NOMO-1 treated with DMSO at 0.1 percent for 48 hours (cell line): ENCODE results near the gene CFAP43.
"Not testable (repeated sequence)": the region's sequence is repeated elsewhere in the genome, so short reads cannot be mapped to it uniquely, and the experiment has no call there.

Experiments
- DNase-seq: peaks from one replicate; lab custom pipeline; 2025; ENCODE audit not compliant: unreplicated experiment; lab: John Stamatoyannopoulos, UW

CFAP43 gene

DNA sequence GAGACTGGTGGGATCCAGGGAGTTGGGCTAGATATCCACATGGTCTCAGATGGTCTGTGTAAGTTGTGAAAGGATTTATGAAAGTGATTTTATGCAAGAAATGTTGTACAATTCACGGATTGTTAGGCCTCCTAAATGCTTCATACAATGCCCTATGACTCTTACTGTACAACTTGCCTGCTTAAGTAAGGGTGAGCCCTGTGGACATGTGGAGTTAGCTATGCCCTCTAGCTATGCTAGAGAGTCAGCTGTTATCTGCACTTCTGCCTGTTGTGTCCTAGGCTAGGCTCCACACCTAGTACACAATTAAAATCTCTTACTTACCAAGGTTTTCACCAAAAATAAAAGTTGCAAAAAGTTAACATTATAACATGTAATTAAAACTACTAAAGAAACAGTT is 1.7 kb upstream of the CFAP43 start:
- no peak for DNase-seq

DNA sequence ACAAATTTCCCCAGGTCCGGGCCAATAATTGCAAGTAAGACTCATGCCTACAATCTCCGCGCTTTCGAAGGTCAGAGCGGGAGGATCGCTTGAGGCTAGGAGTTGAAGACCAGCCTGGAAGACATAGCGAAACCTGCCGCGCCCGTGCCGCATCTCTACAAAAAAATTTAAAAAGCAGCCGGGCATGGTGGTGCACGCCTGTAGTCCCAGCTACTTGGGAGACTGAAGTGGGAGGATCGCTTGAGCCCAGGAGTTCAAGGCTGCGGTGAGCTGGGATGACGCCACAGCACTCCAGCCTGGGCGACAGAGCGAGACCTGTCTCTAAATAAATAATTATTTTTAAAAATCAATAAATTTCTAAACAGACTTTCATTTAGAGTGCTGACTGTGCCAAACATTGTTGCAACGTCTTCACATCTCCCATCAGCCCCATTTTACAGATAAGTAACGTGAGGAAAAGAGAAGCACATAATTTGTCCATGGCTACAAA is 494 bp upstream of the CFAP43 start:
- no peak for DNase-seq

DNA sequence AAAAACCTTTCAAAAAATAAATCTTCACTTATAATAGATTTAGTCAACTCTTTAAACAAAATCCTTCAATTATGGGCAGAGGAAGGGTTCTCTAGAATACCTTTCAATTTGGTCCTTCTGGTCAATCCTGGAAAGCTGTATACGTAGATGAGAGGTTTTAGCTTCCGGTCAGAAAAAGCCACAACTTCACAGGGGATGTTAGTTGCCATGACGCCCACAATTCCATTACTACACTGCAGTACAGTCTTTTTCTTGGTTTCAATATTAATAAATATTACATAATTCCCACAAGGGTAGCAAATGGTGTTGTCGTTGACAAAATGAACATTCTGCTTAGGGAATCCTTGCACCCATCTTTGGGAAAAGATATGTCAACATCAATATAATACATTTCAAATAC is 1.7 kb downstream of the CFAP43 start:
- DNase-seq, result no peak

DNA sequence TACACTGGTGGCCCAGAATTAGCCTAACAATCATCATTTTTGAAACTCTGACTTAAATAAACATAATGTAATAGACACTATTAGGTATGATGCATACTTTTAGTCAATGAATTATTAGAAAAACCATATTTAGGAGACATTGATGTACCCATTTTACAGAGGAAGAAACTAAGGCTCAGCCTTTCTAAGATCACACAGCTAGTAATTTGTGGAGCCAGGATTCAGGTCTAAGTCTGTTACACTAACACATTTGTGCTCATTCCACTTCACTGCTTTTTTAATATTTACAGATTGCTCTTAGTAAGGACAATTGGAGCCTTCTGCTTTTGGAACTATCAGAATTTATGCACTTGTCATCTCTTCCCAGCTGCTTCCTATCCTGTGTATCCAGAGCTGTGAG is 8.9 kb downstream of the CFAP43 start:
- DNase-seq, result no peak

DNA sequence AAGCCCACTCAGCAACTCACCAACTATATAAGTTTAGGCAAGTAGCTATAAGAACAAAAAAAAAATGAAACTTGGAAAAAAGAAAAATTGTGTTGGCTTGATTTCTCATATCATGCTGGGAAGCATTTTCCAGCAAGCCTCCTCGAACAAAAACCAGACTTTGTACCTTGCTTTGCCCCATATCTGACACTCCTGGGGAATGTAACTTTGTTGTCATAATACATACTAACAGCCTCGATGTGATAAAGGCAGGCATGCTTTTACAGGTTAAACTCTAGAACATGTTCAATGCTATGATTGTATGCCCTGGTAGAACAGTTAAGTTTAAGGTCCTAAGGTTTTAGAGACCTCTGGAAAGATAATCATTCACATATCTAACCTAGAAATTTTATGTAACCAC is 11.6 kb downstream of the CFAP43 start:
- no peak for DNase-seq

DNA sequence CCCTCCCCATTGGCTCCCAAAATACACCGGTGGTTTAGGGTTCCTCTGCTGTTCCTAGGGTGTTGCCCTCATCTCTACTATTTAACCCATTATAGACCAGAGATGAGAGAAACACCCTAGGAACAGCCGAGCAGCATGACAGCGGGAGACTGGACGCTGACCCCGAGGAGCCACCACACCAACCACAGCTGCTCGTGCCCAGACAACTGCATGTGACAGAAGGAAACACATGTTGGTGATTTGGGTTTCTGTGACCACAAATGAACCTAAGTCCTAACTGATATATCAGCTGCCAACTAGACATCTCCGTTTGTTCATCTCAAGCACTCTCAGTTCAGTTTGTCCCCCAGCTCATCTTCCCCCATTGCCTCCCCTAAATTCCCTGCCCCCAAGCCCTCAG is 13.4 kb downstream of the CFAP43 start:
- peak; percentile 25 for DNase-seq

DNA sequence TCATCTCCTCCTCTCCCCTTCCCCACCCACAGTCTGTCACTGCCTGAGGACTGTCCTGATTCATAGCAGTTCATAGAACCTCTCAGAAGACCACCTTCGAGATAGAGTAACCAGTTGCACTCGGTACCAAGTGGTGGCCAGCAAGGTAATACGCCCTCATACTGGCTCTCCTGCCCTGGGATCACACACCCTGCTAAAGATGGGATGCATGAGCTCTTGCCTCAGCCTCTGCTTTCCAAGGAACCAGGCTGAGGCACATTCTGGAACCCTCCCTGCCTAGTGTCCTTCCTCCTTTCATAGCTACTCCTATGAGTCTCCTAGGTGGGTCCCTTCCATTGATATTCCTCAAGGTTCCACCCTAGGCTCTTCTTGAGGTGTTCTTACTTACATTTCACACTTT is 15.5 kb downstream of the CFAP43 start:
- DNase-seq, result no peak

DNA sequence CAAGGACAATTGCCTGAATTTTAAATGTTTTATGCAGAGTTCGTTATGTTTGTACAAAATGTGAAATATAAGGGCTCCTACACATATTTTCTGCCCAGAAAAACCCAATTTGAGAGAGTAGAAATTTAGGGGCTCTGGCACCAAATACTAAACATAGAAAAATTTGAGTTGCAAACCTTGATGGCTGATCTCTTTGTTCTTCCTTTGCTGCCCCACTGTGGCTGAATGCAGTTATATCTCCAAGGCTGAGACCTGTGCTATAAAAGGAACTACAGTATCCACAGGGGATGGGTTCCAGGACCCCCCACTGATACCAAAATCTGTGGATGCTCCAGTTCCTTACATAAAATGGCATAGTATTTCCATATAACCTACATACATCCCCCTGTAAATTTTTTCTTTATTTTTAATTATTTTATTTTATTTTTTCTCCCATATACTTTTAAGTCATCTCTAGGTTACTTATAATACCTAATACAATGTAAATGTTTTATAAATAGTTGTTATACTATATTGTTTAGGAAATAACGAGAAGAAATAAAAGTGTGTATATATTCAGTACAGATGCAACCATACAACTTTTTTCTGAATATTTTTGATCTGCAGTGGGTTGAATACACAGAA is 22.5 kb downstream of the CFAP43 start:
- DNase-seq, result peak; percentile 13

DNA sequence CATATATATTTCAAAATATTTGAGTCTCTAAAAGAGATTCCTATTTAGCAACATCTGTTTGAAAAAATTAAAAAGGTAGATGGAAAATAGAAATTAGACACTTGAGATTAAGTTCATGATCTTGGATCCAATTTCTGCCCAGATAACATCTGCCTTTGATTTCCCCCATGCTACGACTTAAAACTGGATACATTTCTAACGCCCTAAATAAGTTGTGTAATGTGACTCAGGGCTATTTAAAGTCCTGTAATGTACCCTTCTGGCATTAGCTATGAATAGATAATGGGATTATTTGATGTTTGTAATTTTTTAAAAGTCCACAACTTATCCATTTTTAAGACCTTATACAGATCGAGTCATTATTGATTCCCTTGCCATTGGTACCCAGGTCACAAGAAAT is 23.4 kb downstream of the CFAP43 start:
- no peak for DNase-seq

DNA sequence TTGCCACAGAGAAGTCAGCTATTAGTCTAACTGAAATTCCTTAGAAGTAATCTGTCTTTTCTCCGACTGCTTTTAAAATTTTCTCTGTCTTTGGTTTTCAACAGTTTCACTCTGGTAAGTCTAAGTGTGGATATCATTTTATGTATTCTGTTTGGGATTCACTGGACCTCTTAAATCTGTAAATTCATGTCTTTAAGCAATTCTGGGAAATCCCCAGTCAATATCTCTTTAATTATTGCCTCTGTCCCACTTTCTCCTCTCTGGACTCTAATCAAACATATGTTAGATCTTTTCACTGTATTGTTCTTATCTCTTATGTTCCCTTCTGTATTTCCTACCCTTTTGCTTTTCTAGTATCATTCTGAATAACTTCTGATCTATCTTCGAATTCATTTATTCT is 29.9 kb downstream of the CFAP43 start:
- no peak for DNase-seq

DNA sequence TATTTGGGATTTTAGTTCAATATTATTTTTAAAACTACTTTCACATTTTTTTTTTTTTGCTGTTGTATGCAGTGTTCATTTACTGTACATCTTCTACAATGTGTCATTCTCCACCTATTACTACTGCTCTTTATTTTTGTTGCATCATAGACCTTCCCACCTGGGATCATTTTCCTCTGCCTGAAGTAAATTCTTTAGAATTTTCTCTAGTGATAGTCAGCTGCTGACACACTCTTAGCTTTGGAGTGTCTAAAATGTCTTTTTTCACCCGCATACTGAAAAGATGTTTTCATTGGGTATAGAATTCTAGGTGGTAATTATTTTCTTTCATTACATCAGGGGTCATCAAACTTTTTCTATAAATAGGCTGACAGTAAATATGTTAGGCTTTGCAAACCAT is 30.5 kb downstream of the CFAP43 start:
- no peak for DNase-seq

DNA sequence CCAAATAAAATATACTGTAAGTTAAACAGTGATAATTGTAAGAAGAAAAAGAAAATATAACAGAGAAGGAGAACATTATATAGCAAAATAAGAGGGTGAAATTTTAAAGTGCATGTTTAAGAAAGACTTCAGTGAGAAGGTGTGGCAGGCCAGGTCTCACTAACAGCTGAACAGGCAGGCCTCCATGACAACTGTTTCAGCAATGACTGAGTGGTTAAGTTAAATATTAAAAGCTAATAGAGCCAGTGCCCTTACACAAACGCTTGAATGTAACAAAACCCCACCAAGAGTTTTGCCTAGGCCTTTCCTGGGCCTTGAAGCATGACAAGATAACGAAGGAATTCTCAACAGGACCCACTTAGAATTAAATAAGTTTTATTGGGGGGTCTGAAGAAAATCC is 32.6 kb downstream of the CFAP43 start:
- no peak for DNase-seq

DNA sequence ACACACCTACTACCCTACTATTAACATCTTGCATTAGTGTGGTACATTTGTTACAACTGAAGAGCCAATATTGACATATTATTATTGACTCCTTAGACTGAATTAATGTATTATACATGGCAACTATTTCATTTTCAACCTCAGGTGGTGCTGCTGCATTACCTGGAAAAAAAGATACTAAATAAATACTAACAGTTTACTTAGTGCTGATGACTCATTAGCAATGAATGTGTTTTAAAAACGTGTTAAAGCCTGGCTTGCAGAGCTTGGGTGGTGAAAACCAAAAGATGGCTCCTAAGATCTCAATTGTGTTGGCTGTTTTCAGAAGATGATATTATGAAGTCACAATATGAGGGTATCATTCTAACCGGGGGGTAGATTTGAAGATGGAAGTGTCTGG is 34.8 kb downstream of the CFAP43 start:
- no peak for DNase-seq

DNA sequence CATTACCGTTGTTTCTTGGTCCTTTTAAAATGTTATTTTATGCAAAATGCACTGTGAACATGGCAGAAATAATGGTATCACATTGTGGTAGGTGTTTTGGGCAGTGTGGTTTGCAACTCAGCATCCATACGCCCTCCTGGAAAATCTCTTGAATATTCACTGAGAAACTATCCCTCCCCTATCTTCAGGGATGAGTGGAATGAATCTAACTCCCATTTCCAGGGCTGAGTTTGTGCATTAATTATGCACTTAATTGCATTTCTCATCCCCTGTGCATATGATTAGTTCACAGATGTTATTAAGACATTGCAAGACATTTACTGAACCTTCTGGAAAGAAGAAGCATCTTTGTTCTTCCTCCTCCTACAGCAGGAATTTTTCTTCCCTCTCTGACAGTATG is 36.5 kb downstream of the CFAP43 start:
- DNase-seq, result no peak

DNA sequence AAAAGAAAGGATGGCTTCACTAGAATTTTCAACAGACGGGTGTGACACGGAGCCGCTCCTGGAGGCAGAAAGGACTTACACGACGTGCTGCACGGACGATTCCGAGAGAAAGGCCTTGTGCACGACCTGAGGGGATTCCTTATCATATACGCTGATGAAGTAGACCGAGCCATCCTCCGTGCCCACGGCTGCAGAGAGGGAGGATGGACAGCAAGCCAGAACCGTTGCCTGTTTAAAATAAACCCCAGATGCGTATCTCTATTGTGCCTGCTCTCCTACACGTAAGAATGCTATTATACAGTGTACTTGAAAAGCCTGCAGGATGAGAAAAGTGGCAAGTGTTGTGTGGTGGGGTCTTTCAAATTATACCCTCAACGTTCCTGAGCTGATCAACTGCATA is 38.4 kb downstream of the CFAP43 start:
- DNase-seq, result no peak

DNA sequence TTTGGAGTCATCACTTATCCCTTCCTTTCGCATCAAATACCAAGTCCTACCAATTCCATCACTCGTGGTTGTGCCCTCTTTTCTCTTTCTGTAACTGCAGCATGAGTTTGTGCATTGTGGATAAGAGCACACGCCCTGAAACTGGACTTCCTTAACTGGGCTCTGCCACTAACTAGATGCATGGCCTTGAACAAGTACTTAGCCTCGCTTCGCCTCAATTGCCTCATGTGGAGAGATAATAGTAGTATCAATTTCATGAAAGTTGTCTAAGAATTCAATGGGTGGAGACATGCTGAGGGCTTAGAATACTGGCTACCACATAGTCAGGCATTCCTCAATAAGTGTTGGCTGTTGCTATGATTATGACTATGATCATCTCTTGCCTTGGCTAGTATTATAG is 41.5 kb downstream of the CFAP43 start:
- no peak for DNase-seq

DNA sequence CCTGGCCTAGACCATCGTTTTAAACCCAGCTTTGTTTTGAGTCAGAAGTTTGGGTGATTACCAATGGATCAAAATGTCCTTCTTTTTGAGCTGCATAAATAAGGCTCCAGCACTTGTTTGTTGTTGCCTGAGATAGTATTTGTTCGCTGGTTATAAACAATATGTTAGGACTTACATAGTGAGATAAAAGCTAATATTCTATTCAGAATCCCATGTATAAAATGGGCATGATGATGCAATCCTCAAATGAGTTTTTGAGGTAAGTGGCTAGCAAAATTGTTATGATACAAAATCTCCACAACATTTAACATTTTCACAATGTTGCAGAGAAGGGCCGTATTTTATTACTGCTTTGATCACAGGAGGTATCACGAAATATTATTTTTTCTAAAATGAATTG is 48.5 kb downstream of the CFAP43 start:
- DNase-seq, result no peak

DNA sequence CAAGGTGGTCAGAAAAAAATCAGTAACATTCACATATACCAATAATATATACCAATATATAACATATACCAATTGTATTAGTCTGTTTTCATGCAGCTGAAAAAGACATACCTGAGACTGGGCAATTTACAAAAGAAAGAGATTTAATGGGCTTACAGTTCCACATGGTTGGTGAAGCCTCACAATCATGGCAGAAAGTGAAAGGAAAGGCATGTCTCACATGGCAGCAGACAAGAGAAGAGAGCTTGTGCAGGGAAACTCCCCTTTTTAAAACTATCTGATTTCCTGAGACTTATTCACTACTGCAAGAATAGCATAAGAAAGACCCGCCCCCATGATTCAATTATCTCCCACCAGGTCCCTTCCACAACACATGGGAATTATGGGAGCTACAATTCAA is 58.0 kb downstream of the CFAP43 start:
- not testable (repeated sequence) for DNase-seq

DNA sequence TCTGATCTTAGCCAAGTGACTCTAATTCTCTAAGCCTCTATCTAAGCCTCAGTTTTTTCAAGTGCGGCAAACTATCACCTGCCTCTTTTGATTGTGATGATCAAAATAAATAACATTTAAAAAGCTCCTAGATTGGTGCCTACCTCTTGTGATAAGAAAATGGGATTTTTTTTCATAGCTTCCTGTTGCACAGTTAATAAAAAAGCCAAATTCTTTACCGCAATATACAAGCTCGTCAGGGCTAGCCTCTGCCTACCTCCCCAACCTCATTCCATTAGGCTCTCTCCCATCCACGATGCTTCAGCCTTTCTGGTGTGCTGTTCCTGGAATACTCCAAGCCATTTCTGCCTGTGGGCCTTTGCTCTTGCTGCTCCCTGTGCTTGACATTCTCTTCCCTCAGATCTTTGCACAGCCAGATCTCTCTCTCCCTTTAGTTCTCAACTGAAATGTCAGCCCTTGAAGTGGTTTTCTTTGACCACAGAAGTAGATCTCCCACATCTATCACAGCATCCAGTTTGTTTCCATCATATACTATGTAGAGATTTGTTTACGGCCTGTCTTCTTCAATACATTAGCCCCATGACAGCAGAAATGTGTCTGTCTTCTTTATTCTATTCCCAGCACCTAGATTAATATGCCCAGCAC is 61.4 kb downstream of the CFAP43 start:
- DNase-seq, result no peak

DNA sequence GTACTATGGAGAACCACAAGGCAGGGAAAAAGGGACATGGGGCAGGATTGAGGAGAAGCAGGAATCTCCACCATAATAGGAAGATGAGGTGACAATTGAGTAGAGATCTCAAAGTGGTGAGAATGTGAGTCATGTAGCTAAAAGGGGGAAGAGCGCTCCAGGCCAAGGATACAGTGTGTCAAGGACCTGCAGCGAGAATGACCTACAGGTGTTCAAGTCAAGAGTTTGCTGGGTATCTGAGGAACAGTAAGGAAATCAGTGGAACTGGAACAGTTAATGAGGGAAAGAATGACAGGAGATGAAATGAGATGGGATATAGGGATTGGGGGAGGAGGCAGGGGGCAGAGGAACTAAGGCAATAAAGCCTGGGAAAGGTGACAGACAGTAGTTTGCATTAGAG is 76.6 kb downstream of the CFAP43 start:
- no peak for DNase-seq

DNA sequence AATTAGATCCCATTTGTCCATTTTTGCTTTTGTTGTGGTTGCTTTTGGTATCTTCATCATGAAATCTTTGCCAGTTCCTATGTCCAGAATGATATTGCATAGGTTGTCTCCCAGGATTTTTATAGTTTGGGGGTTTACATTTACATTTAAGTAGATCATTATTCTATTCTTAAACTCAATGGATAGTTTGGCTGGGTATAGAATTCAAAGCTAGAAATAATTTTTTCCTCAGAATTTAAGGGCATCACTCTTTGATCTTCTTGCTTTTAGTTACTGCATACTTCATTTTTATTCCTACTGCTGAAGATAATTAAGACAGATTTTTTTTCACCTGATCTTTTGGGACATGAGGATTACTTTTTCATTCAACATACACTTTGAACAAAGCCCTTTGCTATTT is 80.4 kb downstream of the CFAP43 start:
- no peak for DNase-seq

DNA sequence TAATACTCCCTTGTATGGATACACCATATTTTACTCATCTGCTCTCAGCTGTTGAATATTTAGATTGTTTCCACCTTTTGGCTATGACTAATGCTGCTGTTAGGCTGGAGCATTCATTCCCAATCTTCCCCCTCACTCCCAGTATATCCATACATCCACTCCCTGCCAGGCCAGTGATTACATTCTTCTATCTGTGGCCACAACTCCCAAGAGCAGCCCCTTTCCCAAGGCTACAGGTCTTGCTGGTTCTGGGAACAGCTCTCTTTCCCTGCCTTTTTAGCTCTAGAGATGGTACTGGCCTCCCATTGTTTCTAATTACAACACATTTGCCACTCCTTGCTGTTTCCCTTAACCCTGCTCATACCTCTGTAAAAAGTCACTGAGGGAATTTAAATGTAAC is 82.0 kb downstream of the CFAP43 start:
- DNase-seq, result no peak

DNA sequence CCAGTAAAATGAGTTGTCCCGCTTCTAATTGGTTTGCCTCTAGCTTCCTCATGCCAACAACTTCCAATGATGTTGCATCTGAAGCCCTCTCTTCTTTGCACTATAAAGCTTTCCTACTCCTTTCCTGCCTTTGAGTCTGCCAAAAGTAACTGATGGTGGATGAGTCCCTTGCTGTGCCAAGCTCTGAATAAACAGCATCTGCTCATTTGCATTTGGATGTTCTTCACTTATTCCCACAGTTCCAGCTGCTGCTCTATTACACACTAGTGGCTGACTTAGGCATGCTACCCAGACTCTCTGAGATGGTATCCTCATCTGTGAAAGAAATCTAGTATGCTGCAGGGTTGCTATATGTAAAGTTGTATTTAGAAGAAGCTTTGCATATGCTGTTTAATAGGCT is 85.3 kb downstream of the CFAP43 start:
- DNase-seq, result no peak
